ENCODE results near the gene NAT16. TPM values are rescaled to one million over a fixed set of nuclear protein-coding genes. Genes with fewer than 3 reads are reported as not detected.

Gene NAT16
- total and polyA plus RNA-seq, 9 of the 15 experiments (the other 6 are each of a cell fraction or from before 2014, with no cell fraction given) = 0.04 TPM; not detected in 8

- ChIA-PET CTCF (ENCODE audit: low intra/inter-chr PET ratio) (no interaction called here), POLR2A (interaction anchor here (0.7 kb wide), 1 partner anchor 12 kb away, joined by 3 read pairs; no protein-coding TSS in a partner anchor)
- in situ Hi-C loops (cut with MboI) (no loop called here), intact Hi-C loops (cut with micrococcal nuclease) (no loop called here)
- Histone ChIP-seq H3K4me2 (ENCODE audit: insufficient read depth, low read length) (no peak overlapping the region), H3K27me3 (ENCODE audit: control insufficient read depth in 2 of 2, insufficient read depth in 2 of 2, low read length in 2 of 2) (no peaks in the 10 kb centered on the region), H3K9ac (ENCODE audit: insufficient read depth in 1 of 2, low read depth in 2 of 2, low read length in 2 of 2) (peak overlapping the region in 1 of 2 experiments; percentile 78; a peak in 2 of 4 replicates), H3K36me3 (ENCODE audit: control insufficient read depth, insufficient read depth, low read length) (peaks cover 72% of the 10 kb centered on the region; the same call in 2 of the 3 replicates), H4K20me1 (replicated peaks; ENCODE audit: control insufficient read depth, insufficient read depth, low read length) (no peaks in the 10 kb centered on the region), H3K9me1 (ENCODE audit: control insufficient read depth, insufficient read depth, low read length) (no peaks in the 10 kb centered on the region), H3K27ac (ENCODE audit: extremely low read depth, low read depth, low read length) (no peak overlapping the region), H3K79me2 (ENCODE audit: control insufficient read depth, insufficient read depth, low read length) (no peaks in the 10 kb centered on the region), H3K4me1 (replicated peaks in 1 of 2; ENCODE audit: control insufficient read depth in 2 of 2, insufficient read depth in 2 of 2, low read length in 2 of 2) (peaks cover 0 to 30% of the 10 kb centered on the region in 2 experiments; a peak in 2 of 5 replicates), H3K4me3 (no peak overlapping the region), H2AFZ (ENCODE audit: low read depth, low read length) (no peak overlapping the region), H3K9me3 (replicated peaks; ENCODE audit: control insufficient read depth, insufficient read depth, low read depth, low read length) (no peaks in the 10 kb centered on the region)
- 93% methylated on average over 17 of the region's 19 CpGs for WGBS (ENCODE audit: insufficient coverage, low coverage, missing lambda C conversion rate)
- ATAC-seq (no peak), FAIRE-seq (no peak), DNase-seq (ENCODE audit: extremely low read depth in 1 of 4, low spot score in 3 of 4) (no peak)
- BruUV-seq (replicated peaks) = no TSS peak
- TF ChIP-seq ZBTB11 (CRISPR knock-in tag; IDR thresholded peaks at IDR 0.05) (no peak), POLR2G (IDR thresholded peaks at IDR 0.05; ENCODE audit: low read depth, low read length) (peak; percentile 30; the same call in 1 of the 2 replicates), RBFOX2 (IDR thresholded peaks at IDR 0.05; ENCODE audit: low read depth, low read length) (peak; percentile 36; the same call in 1 of the 2 replicates)
These were observed 30.1 kb upstream of the NAT16 start for GRCh38 chr7:101210143-101210542.
